Adrenal gland (tissue), 12 donors: Measurements from ENCODE around the gene SHROOM4. TPM values are rescaled to one million over a fixed set of nuclear protein-coding genes. Genes with fewer than 3 reads are reported as not detected.

ENCODE experiments used
- DNase-seq, 7 donors: peaks; one replicate each; pipeline ENCODE4 v3.0.0-alpha.2; 2019 to 2020
- H3K27ac ChIP-seq, 5 donors: fragments of 200-600 bp; sonication (generic) in 4 of 5; 1 replicate in 3 of 5; 2 replicates in 2 of 5; pipeline versions ENCODE4 v1.5.1 to v1.8.0; 2016 to 2020; ENCODE audit warnings: mild to moderate bottlenecking in 1 of 5
- H3K27me3 ChIP-seq: fragments of 200-600 bp; 2 replicates; pipeline ENCODE4 v1.8.0; 2021
- H3K36me3 ChIP-seq, 2 donors: fragments of 200-600 bp; replicated peaks in 1 of 2; 1 replicate in 1 of 2; 2 replicates in 1 of 2; pipeline versions ENCODE4 v1.5.1 to v1.8.0; 2018 to 2022
- H3K4me1 ChIP-seq, 2 donors: fragments of 200-600 bp; replicated peaks in 1 of 2; 1 replicate in 1 of 2; 2 replicates in 1 of 2; pipeline versions ENCODE4 v1.5.1 to v1.8.0; 2018 to 2021
- H3K4me3 ChIP-seq, 4 donors: fragments of 200-600 bp; sonication (generic) in 3 of 4; one replicate each; pipeline ENCODE4 v1.5.1; 2016 to 2018
- H3K9me3 ChIP-seq, 3 donors: fragments of 200-600 bp; sonication (generic) in 1 of 3; replicated peaks in 1 of 3; 1 replicate in 2 of 3; 2 replicates in 1 of 3; pipeline versions ENCODE4 v1.5.1 to v1.8.0; 2016 to 2021
- POLR2A ChIP-seq, 2 donors: fragments of 450-650 bp; IDR thresholded peaks; one replicate each; pipeline ENCODE4 v1.6.1; 2017; ENCODE audit warnings: antibody characterized with exemption in 2 of 2, mild to moderate bottlenecking in 2 of 2, moderate library complexity in 1 of 2
- WGBS, 4 donors: extraction: QIAGEN DNeasy Blood & Tissue Kit in 2 of 4; methylation state at CpG; one replicate each; pipeline versions ENCODE4 v1.1.5 to v1.1.7; 2013 to 2017; 5-methylcytosine and 5-hydroxymethylcytosine counted together
- intact Hi-C, 2 donors: fragments of 100-400 bp; cut with DNase I; formaldehyde crosslinking; loops; one replicate each; pipeline versions ENCODE4 v1.14.1 to v1.15.0; 2022 to 2023
- polyA plus RNA-seq, 3 donors: library from polyadenylated mRNA; stranded (reverse); fragments of 200-250 nt in 2 of 3; fragments of 350-450 nt in 1 of 3; fragmentation: Illumina TruSeq in 1 of 3; extraction: RNeasy Lipid Tissue Mini Kit (QIAGEN cat#74804) in 1 of 3; gene quantifications; one replicate each; pipeline ENCODE4 v1.2.3, GENCODE V29; 2013 to 2014
- total RNA-seq, 9 donors: library from RNA; depleted of rRNA in 4 of 9; stranded (reverse); fragments of >200 nt in 4 of 9; fragments of 120-200 nt in 1 of 9; fragmentation: NEBNext Ultra II Directional in 1 of 9; extraction: Animal tissue kit (Norgen Biotek cat#: 25700) in 1 of 9; gene quantifications; one replicate each; pipeline versions ENCODE4 v1.1.0 to v1.2.4, GENCODE V29; 2013 to 2023
- TF ChIP-seq, protein P1 (sequence below), 6 experiments: fragments of 450-650 bp in 4 of 6; fragments of 200-600 bp in 2 of 6; sonication (generic) in 1 of 6; IDR thresholded peaks; 1 replicate in 5 of 6; 2 replicates in 1 of 6; pipeline versions ENCODE4 v1.5.1 to v1.8.0; 2016 to 2021; ENCODE audit warnings: antibody characterized with exemption in 6 of 6, mild to moderate bottlenecking in 2 of 6, moderate library complexity in 1 of 6
- donor health status: healthy with polysubstance abuse.
- donor health status: Bipolar disorder and iron deficiency.
- donor health status: DM: yes; HTN: yes; CAD: no.
- donor health status: DM: no; HTN: no; CAD: no.
- donor health status: DM: no; HTN: no; CAD: no.
- donor health status: DM: yes; HTN: yes; CAD: no.

The SHROOM4 gene
- total and polyA plus RNA-seq, 12 donors: 2.9 to 8.7 (median 5.9) TPM

GRCh38 chrX:50716706-50717105 is 97.3 kb downstream of the SHROOM4 start:
- intact Hi-C loops: no loop called here
- TF ChIP-seq, protein P1, sequence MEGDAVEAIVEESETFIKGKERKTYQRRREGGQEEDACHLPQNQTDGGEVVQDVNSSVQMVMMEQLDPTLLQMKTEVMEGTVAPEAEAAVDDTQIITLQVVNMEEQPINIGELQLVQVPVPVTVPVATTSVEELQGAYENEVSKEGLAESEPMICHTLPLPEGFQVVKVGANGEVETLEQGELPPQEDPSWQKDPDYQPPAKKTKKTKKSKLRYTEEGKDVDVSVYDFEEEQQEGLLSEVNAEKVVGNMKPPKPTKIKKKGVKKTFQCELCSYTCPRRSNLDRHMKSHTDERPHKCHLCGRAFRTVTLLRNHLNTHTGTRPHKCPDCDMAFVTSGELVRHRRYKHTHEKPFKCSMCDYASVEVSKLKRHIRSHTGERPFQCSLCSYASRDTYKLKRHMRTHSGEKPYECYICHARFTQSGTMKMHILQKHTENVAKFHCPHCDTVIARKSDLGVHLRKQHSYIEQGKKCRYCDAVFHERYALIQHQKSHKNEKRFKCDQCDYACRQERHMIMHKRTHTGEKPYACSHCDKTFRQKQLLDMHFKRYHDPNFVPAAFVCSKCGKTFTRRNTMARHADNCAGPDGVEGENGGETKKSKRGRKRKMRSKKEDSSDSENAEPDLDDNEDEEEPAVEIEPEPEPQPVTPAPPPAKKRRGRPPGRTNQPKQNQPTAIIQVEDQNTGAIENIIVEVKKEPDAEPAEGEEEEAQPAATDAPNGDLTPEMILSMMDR (IDR thresholded peaks at IDR 0.05): no peak
- TF ChIP-seq POLR2A (IDR thresholded peaks at IDR 0.05): no peak

DNA sequence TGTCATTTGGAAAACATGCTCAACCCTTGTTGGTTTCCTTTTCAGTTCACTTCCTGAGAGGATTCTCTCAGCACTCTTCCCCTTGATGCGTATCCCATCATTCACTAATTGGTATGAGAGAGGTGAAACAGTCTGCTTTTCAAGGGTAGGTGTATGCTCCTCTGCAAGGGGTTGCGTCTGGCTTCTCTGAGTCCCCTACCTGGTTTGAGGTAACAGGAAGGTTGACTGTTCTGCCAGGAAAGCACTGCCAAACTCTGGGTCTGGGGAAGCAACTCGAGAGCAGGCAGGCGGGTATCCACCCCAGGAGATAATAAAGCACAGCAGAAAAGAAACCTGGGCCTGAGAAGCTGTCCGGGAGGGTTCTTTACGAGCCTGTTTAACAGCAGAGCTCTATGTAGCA is 101.2 kb downstream of the SHROOM4 start:
- Histone ChIP-seq H3K9me3 (no peaks in the 10 kb centered on the region), H3K4me3 (no peak overlapping the region), H3K36me3 (no peaks in the 10 kb centered on the region), H3K27ac (no peak overlapping the region), H3K27me3 (peaks cover 24% of the 10 kb centered on the region), H3K4me1 (no peaks in the 10 kb centered on the region)
- no peak for DNase-seq
- intact Hi-C loops: no loop called here
- 62 to 100% (median 83%) methylated on average over 3 to 6 of the region's 6 CpGs for WGBS, 4 donors
- TF ChIP-seq POLR2A (IDR thresholded peaks at IDR 0.05): no peak
- TF ChIP-seq, protein P1 (IDR thresholded peaks at IDR 0.05): no peak

More at GRCh38 chrX:50716706-50717105, 97.3 kb downstream of the SHROOM4 start:
- H3K4me1 ChIP-seq: no peaks in the 10 kb centered on the region
- no peak for DNase-seq
- H3K27ac ChIP-seq: no peak overlapping the region
- WGBS, 4 donors: 90 to 98% (median 97%) methylated on average over 4 of the region's 4 CpGs
- H3K36me3 ChIP-seq: no peaks in the 10 kb centered on the region
- peaks cover 16% of the 10 kb centered on the region for H3K27me3 ChIP-seq
- no peaks in the 10 kb centered on the region for H3K9me3 ChIP-seq
- H3K4me3 ChIP-seq: no peak overlapping the region

- Histone ChIP-seq H3K27me3 (peaks cover 19% of the 10 kb centered on the region), H3K27ac (no peak overlapping the region), H3K9me3 (no peaks in the 10 kb centered on the region), H3K4me3 (no peak overlapping the region), H3K36me3 (no peaks in the 10 kb centered on the region), H3K4me1 (no peaks in the 10 kb centered on the region)
- no peak for DNase-seq
- 26 to 58% (median 35%) methylated on average over 1 of the region's 1 CpG for WGBS, 4 donors
- TF ChIP-seq, protein P1 (IDR thresholded peaks at IDR 0.05): no peak
- no peak for TF ChIP-seq POLR2A (IDR thresholded peaks at IDR 0.05)
- intact Hi-C loops: no loop called here
Observed at GRCh38 chrX:50711907-50712306, 102.1 kb downstream of the SHROOM4 start.

DNA sequence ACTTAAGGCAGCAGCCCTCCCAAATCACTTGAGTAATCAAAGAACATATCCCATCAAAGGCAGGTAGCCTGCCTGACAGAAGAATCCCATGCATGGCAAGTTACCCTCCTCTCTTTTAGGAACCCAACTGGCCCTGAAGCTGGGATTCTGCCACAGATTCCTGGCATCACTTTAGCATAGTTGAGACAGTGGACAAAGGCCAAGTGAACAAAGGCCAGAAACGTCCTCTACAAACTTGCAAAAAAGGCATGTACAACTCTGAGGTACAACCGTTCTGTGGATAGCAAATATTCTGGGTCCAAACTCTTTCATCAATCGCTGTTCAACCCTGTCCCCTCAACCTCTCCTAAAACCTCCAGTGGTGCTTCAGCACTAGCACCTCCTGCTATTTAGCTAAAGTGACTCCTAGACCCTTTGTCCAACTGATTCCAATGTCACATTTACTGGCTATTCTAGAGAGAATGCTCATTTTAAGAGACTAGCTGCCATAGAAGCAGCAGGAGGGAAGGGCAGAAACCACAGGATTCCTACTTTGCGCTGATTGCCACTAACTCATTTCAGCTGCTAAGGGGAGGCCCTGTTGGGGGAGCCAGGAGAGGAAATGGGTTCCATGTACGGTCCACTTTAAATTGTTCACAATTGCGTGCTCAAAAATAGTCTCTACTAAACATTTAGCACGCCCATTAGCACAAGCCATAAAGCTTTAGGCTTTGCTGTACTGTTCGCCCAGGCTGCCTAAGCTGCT is 105.9 kb downstream of the SHROOM4 start:
- Histone ChIP-seq H3K4me3 (no peak overlapping the region), H3K36me3 (no peaks in the 10 kb centered on the region), H3K9me3 (no peaks in the 10 kb centered on the region), H3K4me1 (no peaks in the 10 kb centered on the region), H3K27me3 (peaks cover 11% of the 10 kb centered on the region), H3K27ac (no peak overlapping the region)
- DNase-seq: no peak
- 53 to 79% (median 65%) methylated on average over 8 of the region's 8 CpGs for WGBS, 4 donors
- TF ChIP-seq, protein P1 (IDR thresholded peaks at IDR 0.05): no peak
- TF ChIP-seq POLR2A (IDR thresholded peaks at IDR 0.05): no peak
- intact Hi-C loops: no loop called here
